Midbrain (tissue), 1 donor: ENCODE results near the gene FNBP1L.
A peak's percentile ranks its signal among the peaks of the same experiment; 100 is the strongest.

Source experiments
- DNase-seq: peaks from one replicate; lab custom pipeline; 2025; lab: John Stamatoyannopoulos, UW

FNBP1L gene

GRCh38 chr1:93592551-93592949, 144.6 kb downstream of the FNBP1L start:
- DNase-seq = no peak

GRCh38 chr1:93593854-93594602, 146.1 kb downstream of the FNBP1L start:
- no peak for DNase-seq

GRCh38 chr1:93594603-93594880, 146.6 kb downstream of the FNBP1L start:
- DNase-seq = no peak

- no peak for DNase-seq
Measured at GRCh38 chr1:93595266-93595665, 147.3 kb downstream of the FNBP1L start.

- no peak for DNase-seq
Measured at GRCh38 chr1:93595743-93596142, 147.8 kb downstream of the FNBP1L start.

GRCh38 chr1:93596329-93597089, 148.6 kb downstream of the FNBP1L start:
- no peak for DNase-seq

GRCh38 chr1:93597709-93598108, 149.8 kb downstream of the FNBP1L start:
- peak; percentile 45 for DNase-seq

- no peak for DNase-seq
Measured at GRCh38 chr1:93598396-93598795, 150.5 kb downstream of the FNBP1L start.

GRCh38 chr1:93598861-93599439, 151.0 kb downstream of the FNBP1L start:
- DNase-seq = no peak

GRCh38 chr1:93599479-93599878, 151.6 kb downstream of the FNBP1L start:
- DNase-seq = no peak

GRCh38 chr1:93600663-93601062, 152.7 kb downstream of the FNBP1L start:
- DNase-seq = no peak

GRCh38 chr1:93601686-93602085, 153.8 kb downstream of the FNBP1L start:
- DNase-seq = no peak

GRCh38 chr1:93602101-93602500, 154.2 kb downstream of the FNBP1L start:
- DNase-seq = no peak

GRCh38 chr1:93603106-93603505, 155.2 kb downstream of the FNBP1L start:
- no peak for DNase-seq

- no peak for DNase-seq
Measured at GRCh38 chr1:93603601-93604000, 155.7 kb downstream of the FNBP1L start.
